A549 (cell line): Measurements from ENCODE around the gene B4GALT6. TPM values are rescaled to one million over a fixed set of nuclear protein-coding genes. Genes with fewer than 3 reads are reported as not detected.

Experiments used
- ATAC-seq, 2 experiments: fragments of 200-7000 bp in 1 of 2; fragments of >200 bp in 1 of 2; cut with Nextera tagmentation in 1 of 2; cut with Tn5 transposase in 1 of 2; 3 replicates each; pipeline versions ENCODE4 v1.8.0 to v1.9.1; 2018 to 2020; ENCODE audit warnings: mild to moderate bottlenecking in 1 of 2, moderate library complexity in 1 of 2
- CTCF ChIA-PET: fragments of 300-600 bp; sonication (Branson Sonifier 250); formaldehyde crosslinking; extraction: SDS; loops from one replicate; lab custom pipeline; 2021; ENCODE audit warnings: antibody characterized with exemption, inconsistent platforms; lab: Yijun Ruan, JAX
- POLR2A ChIA-PET: fragments of 350-600 bp; formaldehyde crosslinking; extraction: SDS; loops from one replicate; lab custom pipeline; 2021; ENCODE audit warnings: antibody characterized with exemption, inconsistent platforms; lab: Yijun Ruan, JAX
- DNase-seq, 2 experiments: peaks; one replicate each; pipeline versions ENCODE4 v3.0.0 to v3.0.0-alpha.2; 2011 to 2016; ENCODE audit warnings: low read depth in 1 of 2, low spot score in 1 of 2
- FAIRE-seq: peaks from 2 replicates; lab custom pipeline; 2011; peaks lifted over from hg19 to GRCh38; lab: Jason Lieb, UNC
- H3K27ac ChIP-seq, 2 experiments: fragments of >200 bp; sonication (Bioruptor Twin); formaldehyde crosslinking; 3 replicates each; pipeline ENCODE4 v1.5.1; 2016 to 2017
- H3K4me1 ChIP-seq: fragments of >200 bp; sonication (Bioruptor Twin); formaldehyde crosslinking; 3 replicates; pipeline ENCODE4 v1.6.1; 2016
- H3K4me2 ChIP-seq: fragments of >200 bp; sonication (Bioruptor Twin); formaldehyde crosslinking; 3 replicates; pipeline ENCODE4 v1.6.1; 2016
- H3K4me3 ChIP-seq: fragments of >200 bp; sonication (Bioruptor Twin); formaldehyde crosslinking; 3 replicates; pipeline ENCODE4 v1.5.1; 2016
- H3K9me3 ChIP-seq: fragments of >200 bp; sonication (Bioruptor Twin); formaldehyde crosslinking; 3 replicates; pipeline ENCODE4 v1.6.1; 2016
- CBX8 ChIP-seq: fragments of 200-600 bp; sonication (generic); IDR thresholded peaks from 2 replicates; pipeline ENCODE4 v1.6.1; 2016
- CHD2 ChIP-seq: fragments of 150-350 bp; IDR thresholded peaks from 2 replicates; pipeline ENCODE4 v1.6.1; 2014; ENCODE audit warnings: low read length; ENCODE audit not compliant: partially characterized antibody
- EHMT2 ChIP-seq: fragments of 200-600 bp; sonication (generic); IDR thresholded peaks from 2 replicates; pipeline ENCODE4 v1.6.1; 2016; ENCODE audit warnings: antibody characterized with exemption, low read depth, mild to moderate bottlenecking, moderate library complexity
- ESRRA ChIP-seq: fragments of 150-350 bp; IDR thresholded peaks from 2 replicates; pipeline ENCODE4 v1.6.1; 2014; ENCODE audit warnings: mild to moderate bottlenecking, low read length, borderline replicate concordance
- FOSB ChIP-seq: fragments of 250-450 bp; sonication (Bioruptor Pico); IDR thresholded peaks from 2 replicates; pipeline ENCODE4 v1.5.0; 2020; ENCODE audit warnings: mild to moderate bottlenecking, moderate library complexity
- FOSL2 ChIP-seq, 2 experiments: fragments of 450-650 bp in 1 of 2; fragments of >200 bp in 1 of 2; sonication (Bioruptor Twin) in 1 of 2; formaldehyde crosslinking; IDR thresholded peaks; 2 replicates each; pipeline versions ENCODE4 v1.5.0 to v1.6.1; 2016 to 2020; ENCODE audit warnings: mild to moderate bottlenecking in 1 of 2, moderate library complexity in 1 of 2
- HDAC2 ChIP-seq: fragments of 200-600 bp; sonication (generic); IDR thresholded peaks from 2 replicates; pipeline ENCODE4 v1.6.1; 2016
- HEYL ChIP-seq: fragments of 250-450 bp; sonication (Bioruptor Pico); IDR thresholded peaks from 2 replicates; pipeline ENCODE4 v1.8.0; 2021; ENCODE audit warnings: mild to moderate bottlenecking, moderate library complexity
- HOXA7 ChIP-seq: fragments of 250-450 bp; sonication (Bioruptor Pico); IDR thresholded peaks from 2 replicates; pipeline ENCODE4 v1.5.0; 2020; ENCODE audit warnings: mild to moderate bottlenecking, moderate library complexity
- HOXB5 ChIP-seq: fragments of 250-450 bp; sonication (Bioruptor Pico); IDR thresholded peaks from 2 replicates; pipeline ENCODE4 v1.5.0; 2020; ENCODE audit warnings: mild to moderate bottlenecking, moderate library complexity
- JUN ChIP-seq, 2 experiments: fragments of >200 bp; sonication (Bioruptor Twin); formaldehyde crosslinking; IDR thresholded peaks; 2 replicates in 1 of 2; 3 replicates in 1 of 2; pipeline ENCODE4 v1.6.1; 2016 to 2017
- JUNB ChIP-seq: fragments of >200 bp; sonication (Bioruptor Twin); formaldehyde crosslinking; IDR thresholded peaks from 2 replicates; pipeline ENCODE4 v1.6.1; 2016
- NR3C1 ChIP-seq: fragments of >200 bp; sonication (Bioruptor Twin); formaldehyde crosslinking; IDR thresholded peaks from 3 replicates; pipeline ENCODE4 v1.6.1; 2017
- PHF8 ChIP-seq: fragments of 200-600 bp; sonication (generic); IDR thresholded peaks from 2 replicates; pipeline ENCODE4 v1.6.1; 2016; ENCODE audit warnings: low read depth, mild to moderate bottlenecking, antibody characterized with exemption, moderate library complexity, borderline replicate concordance
- POLR2A ChIP-seq: IDR thresholded peaks from 2 replicates; pipeline ENCODE4 v1.6.1; 2012; ENCODE audit warnings: mild to moderate bottlenecking, low read length
- POLR2AphosphoS2 ChIP-seq: conservative IDR thresholded peaks from 2 replicates; pipeline ENCODE4 v1.6.1; 2012; ENCODE audit warnings: low read length, improper control_type of control experiment, inconsistent platforms
- ZSCAN20 ChIP-seq: fragments of 250-450 bp; sonication (Bioruptor Pico); IDR thresholded peaks from 2 replicates; pipeline ENCODE4 v1.8.0; 2022; ENCODE audit warnings: mild to moderate bottlenecking, moderate library complexity
- WGBS: methylation state at CpG from one replicate; pipeline ENCODE4 v1.1.6; 2017; ENCODE audit errors: missing lambda C conversion rate; 5-methylcytosine and 5-hydroxymethylcytosine counted together
- polyA plus RNA-seq, 4 experiments: library from polyadenylated mRNA; depleted of rRNA in 3 of 4; stranded (reverse); fragments of >200 nt; fragmentation: RNase III in 1 of 4; extraction: RNeasy Plus Mini Kit Qiagen cat#74134 plus additional on column Dnase treatment in 1 of 4; gene quantifications; 2 replicates in 3 of 4; 3 replicates in 1 of 4; pipeline ENCODE4 v1.2.3, GENCODE V29; 2011 to 2017
- TF ChIP-seq, protein P1 (sequence below): fragments of 450-650 bp; IDR thresholded peaks from 2 replicates; pipeline ENCODE4 v1.6.1; 2014; ENCODE audit warnings: antibody characterized with exemption
- TF ChIP-seq, protein P2 (sequence below): fragments of >200 bp; sonication (Bioruptor Twin); formaldehyde crosslinking; IDR thresholded peaks from 2 replicates; pipeline ENCODE4 v1.6.1; 2016
- TF ChIP-seq, protein P3 (sequence below): fragments of 250-450 bp; sonication (Bioruptor Pico); IDR thresholded peaks from 2 replicates; pipeline ENCODE4 v1.5.0; 2020; ENCODE audit warnings: low read depth, mild to moderate bottlenecking, moderate library complexity
- TF ChIP-seq, protein P4 (sequence below): fragments of >200 bp; sonication (Bioruptor Twin); formaldehyde crosslinking; IDR thresholded peaks from 3 replicates; pipeline ENCODE4 v1.5.1; 2016

The B4GALT6 gene
- polyA plus RNA-seq, 2 of the 4 experiments (the other 2 are of a cell fraction), result 7.1 to 12.8 TPM

DNA sequence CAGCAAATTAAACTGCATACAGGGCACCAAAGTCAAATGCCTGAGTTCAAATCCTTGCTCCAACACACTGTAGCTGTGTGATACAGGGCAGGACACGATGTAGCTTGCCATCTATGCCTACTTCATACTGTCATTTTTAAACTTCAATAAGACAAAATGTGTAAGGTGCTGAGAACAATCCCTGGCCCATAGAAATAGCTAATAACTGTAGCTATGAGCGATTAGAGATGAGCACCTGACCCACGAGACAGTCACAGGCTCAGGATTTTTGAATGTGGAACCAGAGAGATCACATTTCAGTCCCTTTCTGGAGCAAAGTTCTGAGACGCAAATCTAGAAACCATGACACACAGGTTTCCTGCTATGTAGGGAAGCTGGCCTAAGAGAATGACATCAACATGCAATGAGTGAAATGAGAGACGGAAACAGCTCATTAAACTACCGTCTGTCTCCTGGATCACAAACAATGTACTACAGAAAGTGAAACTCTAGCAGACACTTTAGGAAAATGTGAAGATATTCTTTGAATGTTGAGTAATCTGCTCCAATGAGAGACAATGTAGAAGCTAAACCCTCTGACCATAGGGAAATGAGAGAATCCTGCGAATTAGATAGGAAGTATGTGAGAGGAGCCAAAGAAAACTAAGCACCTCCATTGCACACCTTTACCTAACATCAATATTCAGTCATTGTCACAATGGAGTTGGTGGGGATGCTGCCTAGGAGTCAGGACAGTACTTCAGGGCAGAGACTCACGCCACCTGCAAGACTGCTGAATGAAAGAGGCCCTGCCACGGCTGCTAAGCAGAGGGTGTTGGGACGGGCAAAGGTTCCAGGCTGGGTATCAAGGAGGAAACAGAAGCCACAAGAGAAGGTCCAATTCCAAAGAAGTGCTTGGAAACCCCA lies 25.5 kb downstream of the B4GALT6 start:
- no peak for FAIRE-seq
- WGBS, result 90% methylated on average over 10 of the region's 10 CpGs
- H3K4me3 ChIP-seq, result no peak overlapping the region
- H3K27ac ChIP-seq, result no peak overlapping the region
- TF ChIP-seq ZSCAN20 (CRISPR knock-in tag) (no peak), CBX8 (no peak), HEYL (CRISPR knock-in tag) (no peak), HDAC2 (no peak)
- TF ChIP-seq, protein P1, sequence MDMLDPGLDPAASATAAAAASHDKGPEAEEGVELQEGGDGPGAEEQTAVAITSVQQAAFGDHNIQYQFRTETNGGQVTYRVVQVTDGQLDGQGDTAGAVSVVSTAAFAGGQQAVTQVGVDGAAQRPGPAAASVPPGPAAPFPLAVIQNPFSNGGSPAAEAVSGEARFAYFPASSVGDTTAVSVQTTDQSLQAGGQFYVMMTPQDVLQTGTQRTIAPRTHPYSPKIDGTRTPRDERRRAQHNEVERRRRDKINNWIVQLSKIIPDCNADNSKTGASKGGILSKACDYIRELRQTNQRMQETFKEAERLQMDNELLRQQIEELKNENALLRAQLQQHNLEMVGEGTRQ, result no peak
- ChIA-PET CTCF (no interaction called here), POLR2A (no interaction called here)
- DNase-seq, result no peak
- no peak overlapping the region for H3K4me2 ChIP-seq
- no peaks in the 10 kb centered on the region for H3K9me3 ChIP-seq
- H3K4me1 ChIP-seq, result 0 out of 3 replicates have a peak, but pooled peaks cover 3% of the 10 kb centered on the region
- no peak for ATAC-seq

DNA sequence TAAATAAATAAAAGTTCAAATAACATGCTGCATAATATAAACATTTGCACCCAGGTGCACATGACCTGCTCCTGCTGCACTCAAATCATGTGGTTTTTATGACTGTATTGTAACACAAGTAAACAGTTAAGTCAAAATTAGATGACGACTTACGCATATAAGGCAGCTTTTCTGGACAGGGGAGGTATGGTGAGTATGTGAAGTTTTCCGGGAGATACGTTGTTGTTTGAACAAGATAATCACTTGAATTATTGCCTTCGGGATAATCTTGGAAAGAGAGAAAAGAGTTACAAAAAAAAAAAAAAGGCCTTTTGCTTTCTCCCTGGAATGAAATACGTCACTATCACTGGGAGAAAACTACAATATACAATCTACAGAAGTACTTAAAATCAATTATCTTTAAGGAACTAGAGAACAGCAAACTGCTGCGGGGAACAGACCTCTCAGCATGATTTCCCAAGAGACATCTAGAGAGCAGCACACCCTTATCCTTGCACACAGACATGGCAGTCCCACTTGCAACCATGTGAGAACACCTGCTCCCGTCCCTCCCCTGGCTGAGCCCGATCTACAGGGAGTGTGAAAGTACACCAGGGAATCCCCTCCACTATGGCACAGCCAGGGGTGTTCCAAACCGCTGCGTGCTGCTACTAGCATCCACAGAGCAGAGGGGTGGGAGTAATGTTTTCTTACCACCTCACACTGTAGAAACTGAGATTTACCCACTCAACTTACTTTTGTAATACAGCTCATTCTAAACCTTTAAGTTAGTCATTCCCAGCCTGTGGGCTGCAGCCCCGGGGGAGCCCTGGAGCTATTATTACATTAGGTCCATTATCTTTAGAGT lies 26.3 kb downstream of the B4GALT6 start:
- WGBS, result 90% methylated on average over 12 of the region's 12 CpGs
- no peak overlapping the region for H3K27ac ChIP-seq
- no peaks in the 10 kb centered on the region for H3K9me3 ChIP-seq
- POLR2A ChIA-PET, result no interaction called here
- 0 out of 3 replicates have a peak, but pooled peaks cover 3% of the 10 kb centered on the region for H3K4me1 ChIP-seq
- no peak overlapping the region for H3K4me3 ChIP-seq
- ATAC-seq (no peak), FAIRE-seq (no peak), DNase-seq (no peak)
- TF ChIP-seq POLR2AphosphoS2 (no peak), FOSL2 (IDR thresholded peaks at IDR 0.05) (no peak), FOSL2 (CRISPR knock-in tag; IDR thresholded peaks at IDR 0.05) (no peak), JUNB (no peak), HEYL (CRISPR knock-in tag) (no peak), HDAC2 (no peak), FOSB (CRISPR knock-in tag) (no peak), CBX8 (no peak), JUN (IDR thresholded peaks at IDR 0.05) (no peak), POLR2A (no peak), EHMT2 (no peak), CHD2 (no peak), ESRRA (no peak), PHF8 (no peak), NR3C1 (no peak), HOXA7 (CRISPR knock-in tag) (no peak), HOXB5 (CRISPR knock-in tag) (no peak)
- TF ChIP-seq, protein P2, sequence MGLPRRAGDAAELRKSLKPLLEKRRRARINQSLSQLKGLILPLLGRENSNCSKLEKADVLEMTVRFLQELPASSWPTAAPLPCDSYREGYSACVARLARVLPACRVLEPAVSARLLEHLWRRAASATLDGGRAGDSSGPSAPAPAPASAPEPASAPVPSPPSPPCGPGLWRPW, result no peak
- TF ChIP-seq, protein P3, sequence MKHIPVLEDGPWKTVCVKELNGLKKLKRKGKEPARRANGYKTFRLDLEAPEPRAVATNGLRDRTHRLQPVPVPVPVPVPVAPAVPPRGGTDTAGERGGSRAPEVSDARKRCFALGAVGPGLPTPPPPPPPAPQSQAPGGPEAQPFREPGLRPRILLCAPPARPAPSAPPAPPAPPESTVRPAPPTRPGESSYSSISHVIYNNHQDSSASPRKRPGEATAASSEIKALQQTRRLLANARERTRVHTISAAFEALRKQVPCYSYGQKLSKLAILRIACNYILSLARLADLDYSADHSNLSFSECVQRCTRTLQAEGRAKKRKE (CRISPR knock-in tag), result no peak
- TF ChIP-seq, protein P4, sequence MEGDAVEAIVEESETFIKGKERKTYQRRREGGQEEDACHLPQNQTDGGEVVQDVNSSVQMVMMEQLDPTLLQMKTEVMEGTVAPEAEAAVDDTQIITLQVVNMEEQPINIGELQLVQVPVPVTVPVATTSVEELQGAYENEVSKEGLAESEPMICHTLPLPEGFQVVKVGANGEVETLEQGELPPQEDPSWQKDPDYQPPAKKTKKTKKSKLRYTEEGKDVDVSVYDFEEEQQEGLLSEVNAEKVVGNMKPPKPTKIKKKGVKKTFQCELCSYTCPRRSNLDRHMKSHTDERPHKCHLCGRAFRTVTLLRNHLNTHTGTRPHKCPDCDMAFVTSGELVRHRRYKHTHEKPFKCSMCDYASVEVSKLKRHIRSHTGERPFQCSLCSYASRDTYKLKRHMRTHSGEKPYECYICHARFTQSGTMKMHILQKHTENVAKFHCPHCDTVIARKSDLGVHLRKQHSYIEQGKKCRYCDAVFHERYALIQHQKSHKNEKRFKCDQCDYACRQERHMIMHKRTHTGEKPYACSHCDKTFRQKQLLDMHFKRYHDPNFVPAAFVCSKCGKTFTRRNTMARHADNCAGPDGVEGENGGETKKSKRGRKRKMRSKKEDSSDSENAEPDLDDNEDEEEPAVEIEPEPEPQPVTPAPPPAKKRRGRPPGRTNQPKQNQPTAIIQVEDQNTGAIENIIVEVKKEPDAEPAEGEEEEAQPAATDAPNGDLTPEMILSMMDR, result no peak
- CTCF ChIA-PET, result no interaction called here
- H3K4me2 ChIP-seq, result no peak overlapping the region
